MM.1S (cell line): ENCODE data around the gene GALNT6.

Experiments
- CTCF ChIP-seq: fragments of 300-600 bp; sonication (generic); IDR thresholded peaks from 2 replicates; pipeline ENCODE4 v1.5.1; 2016; ENCODE audit warnings: antibody characterized with exemption, low read length, mixed read lengths
- EZH2phosphoT487 ChIP-seq: fragments of 300-600 bp; sonication (generic); IDR thresholded peaks from 2 replicates; pipeline ENCODE4 v1.6.1; 2018; ENCODE audit warnings: antibody characterized with exemption, low read length

DNA sequence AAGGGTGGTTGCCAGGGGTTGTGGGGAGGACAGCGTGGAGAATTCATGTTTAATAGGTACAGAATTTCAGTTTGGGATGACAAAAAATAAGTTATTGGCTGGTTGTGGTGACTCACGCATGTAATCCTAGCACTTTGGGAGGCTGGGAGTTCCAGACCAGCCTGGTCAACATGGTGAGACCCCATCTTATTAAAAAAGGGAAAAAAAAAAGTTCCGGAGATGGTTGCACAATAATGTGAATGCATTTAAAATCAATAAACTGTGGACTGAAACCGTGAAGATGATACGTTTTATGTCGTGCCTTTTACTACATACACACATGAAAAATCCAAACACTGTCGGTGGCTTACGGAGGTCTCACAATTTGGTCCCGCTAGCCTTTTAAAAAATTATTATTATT, 20.5 kb downstream of the GALNT6 start:
- no peak for TF ChIP-seq CTCF
- no peak for TF ChIP-seq EZH2phosphoT487
